CD4-positive, alpha-beta T cell treated with Interleukin-17A for 1 hour (primary cell): Measurements from ENCODE around the gene OTUB2.
A peak's percentile ranks its signal among the peaks of the same experiment; 100 is the strongest.

Experiments used
- DNase-seq: peaks from one replicate; pipeline ENCODE4 v3.0.0-alpha.2; 2020

The OTUB2 gene

DNA sequence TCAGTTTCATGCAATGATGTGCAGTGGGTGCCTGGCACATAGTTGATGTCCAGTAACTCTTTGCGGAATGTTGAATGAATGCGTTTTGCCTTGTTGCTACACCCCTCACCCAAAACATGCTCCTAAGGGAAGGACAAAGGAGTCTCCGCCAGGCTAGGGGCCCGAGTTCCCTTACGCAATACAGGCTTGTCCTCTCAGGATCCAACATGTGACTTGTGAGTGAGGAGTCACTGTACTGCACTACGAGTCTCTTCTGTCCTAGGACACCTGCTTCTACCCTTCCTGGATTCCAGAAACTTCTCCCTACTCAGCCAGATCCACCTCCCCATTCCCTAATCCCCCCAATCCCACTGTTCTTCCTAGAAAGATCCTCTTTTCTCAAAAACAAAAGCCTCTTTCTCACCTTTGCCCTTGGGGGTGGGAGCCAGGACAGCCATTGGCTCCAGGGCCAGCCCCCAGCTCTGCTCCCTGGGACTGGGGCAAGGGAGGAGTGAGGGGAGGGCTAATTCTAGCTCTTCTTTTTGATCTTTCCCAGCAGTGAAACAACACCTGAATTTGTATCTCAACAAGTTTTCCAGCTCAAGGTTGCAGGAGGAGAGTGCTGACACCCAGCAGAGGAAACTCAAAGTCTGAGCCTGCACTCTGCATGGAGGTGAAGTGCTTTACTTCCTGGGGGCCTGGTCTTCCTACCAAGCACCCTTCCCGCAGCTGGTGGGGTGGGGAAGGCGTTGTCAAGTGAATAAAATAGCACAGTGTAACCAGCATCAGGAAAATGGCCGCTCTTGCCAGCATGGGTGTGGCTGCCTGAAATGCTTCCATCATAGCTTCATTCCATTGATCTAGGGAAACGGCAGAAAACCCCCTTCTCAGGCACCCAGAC is 3.4 kb upstream of the OTUB2 start:
- no peak for DNase-seq

DNA sequence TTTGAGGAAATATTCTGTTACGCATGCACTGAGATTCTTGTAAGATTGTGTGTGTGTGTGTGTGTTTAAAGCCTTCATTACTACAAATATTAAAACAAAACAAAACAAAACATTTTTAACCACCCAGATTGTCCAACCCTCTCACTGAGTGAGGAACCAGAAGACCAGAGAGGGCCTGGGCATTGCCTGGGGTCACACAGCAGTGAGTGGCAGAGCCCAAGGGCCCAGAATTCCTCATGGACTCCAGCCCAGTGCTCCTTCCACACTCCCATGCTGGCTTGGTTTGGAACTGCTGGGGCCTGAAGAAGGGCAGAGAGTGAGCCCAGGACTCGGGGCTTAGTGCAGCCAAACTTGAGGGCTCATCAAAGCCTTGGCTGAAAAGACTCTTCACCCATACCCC is 1.6 kb upstream of the OTUB2 start:
- DNase-seq = no peak

DNA sequence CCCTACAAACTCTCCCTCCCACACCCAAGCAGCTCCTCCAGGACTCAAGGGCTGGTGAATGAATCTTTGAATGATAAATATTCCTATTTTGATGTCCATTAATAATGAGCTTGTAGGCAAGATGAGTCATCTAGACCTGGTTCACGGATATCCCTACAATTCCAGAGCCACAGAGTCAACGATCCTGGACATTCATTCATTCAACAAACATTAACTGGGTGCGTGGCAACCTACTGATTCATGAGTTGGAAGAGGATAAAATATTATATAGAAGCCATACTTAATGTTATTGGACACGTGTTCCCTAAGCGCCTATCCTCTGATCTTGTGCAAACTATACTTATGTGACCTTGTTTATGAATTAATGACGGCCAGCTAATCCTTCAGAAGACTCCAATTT is 420 bp upstream of the OTUB2 start:
- no peak for DNase-seq

GRCh38 chr14:94026889-94027469 is 839 bp downstream of the OTUB2 start:
- DNase-seq = no peak

- no peak for DNase-seq
Measured at GRCh38 chr14:94027566-94028449, 1.7 kb downstream of the OTUB2 start.

DNA sequence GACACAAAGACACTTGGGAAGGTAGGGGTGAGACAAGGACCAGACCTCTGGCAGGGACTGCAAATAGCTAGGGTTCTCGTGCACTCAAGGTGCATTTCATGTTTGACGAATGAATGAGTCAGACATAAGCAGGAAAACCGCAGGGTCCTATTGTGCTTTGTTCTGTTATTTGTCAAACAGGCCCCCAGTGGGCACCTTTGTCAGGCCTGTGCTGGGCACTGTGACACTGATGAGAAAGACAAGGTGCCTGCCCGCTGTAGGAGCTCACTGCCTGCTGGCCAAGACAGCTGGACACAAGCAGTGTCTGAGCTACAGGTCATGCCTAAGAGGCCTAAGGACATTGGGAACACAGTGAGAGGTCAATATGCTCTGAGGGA is 2.3 kb downstream of the OTUB2 start:
- DNase-seq = no peak

DNA sequence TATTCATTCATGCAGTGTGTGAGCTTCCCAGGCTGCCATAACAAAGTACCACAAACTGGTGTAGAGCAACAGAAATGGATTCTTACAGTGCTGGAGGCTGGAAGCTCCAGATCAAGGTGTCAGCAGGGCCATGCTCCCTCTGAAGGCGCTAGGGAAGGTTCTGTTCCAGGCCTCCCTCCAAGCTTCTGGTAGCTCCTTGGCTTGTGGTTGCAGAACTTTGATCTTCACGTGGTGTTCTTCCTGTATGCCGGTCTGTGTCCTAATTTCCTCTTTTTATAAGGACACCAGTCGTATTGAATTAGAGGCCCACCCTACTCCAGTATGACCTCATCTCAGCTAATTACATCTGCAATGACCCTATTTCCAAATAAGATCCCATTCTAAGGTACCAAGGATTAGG is 3.1 kb downstream of the OTUB2 start:
- no peak for DNase-seq

GRCh38 chr14:94029671-94030203 is 3.6 kb downstream of the OTUB2 start:
- DNase-seq = no peak

DNA sequence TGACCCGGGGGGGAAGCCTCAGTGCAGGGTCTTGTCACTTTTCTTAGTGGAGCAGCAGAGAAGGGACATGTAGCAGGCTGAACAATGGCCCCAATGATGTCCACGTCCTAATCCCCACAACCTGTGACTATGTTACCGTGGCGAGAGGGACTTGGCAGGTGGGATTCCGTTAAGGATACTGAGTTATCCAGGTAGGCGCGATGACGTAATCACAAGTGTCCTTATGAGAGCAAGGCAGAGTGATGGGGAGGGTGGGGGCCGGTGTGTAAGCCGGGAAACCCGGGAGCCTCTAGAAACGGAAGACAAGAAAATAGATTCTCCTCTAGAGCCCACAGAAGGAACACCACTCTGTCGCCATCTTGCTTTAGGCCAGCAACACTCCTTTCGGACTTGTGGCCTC is 4.4 kb downstream of the OTUB2 start:
- no peak for DNase-seq

DNA sequence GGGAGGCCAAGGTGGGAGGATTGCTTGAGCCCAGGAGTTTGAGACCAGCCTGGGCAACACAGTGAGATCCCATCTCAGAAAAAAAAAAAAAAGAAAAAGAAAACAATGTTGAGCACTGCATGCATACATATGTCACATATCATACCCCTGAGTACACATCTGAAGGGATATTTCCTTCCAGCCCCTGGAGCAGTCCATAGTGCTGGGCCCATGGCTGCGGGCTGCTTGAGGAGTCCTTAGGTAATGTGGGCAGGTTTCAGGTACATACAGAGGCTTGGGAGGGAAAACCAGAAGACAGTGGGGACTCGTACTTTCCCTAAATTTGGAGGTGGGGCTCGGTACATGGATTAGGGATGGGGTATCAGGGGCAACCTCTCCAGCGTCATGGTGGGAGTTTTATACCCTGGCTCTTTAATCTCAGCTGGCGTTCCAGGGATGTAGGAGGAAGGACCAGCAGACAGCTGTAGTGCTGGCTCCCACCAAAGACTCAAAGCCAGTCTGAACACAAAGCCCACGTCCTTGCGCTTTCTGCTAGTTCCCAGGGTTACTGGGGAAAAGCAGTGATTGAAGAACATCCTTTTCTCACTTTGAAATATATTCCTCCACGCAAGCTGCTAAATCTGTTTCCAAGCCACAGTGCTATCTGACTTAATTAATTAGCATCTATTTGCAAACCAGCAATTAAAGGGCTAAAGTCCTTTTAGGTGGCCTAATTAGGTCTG is 5.2 kb downstream of the OTUB2 start:
- DNase-seq = no peak

GRCh38 chr14:94031883-94032279 is 5.7 kb downstream of the OTUB2 start:
- no peak for DNase-seq

DNA sequence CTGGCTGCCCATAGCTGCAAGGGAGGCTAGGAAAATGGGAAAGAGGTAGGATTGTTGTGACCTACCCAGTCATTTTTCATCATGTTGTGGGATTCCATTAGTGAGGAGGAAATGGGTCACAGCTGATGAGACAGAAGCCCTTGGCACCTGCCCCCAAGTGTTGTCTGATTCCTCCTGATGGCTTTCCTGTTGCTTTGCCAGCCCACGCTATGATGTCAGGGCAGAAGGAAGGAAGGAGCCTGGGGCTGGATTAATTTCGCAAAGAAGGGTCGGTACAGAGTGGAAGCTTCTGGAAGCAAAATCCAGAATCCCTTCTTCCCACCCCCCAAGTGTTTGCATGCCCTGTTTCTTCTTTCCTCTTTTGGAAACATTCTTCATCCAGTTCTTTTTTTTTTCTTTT is 8.7 kb downstream of the OTUB2 start:
- no peak for DNase-seq

- peak; percentile 81 for DNase-seq
Measured at GRCh38 chr14:94036313-94037167, 10.4 kb downstream of the OTUB2 start.

GRCh38 chr14:94037954-94038353 is 11.8 kb downstream of the OTUB2 start:
- DNase-seq = no peak

- no peak for DNase-seq
Measured at GRCh38 chr14:94038510-94038909, 12.4 kb downstream of the OTUB2 start.

- DNase-seq = no peak
Measured at GRCh38 chr14:94038921-94039629, 12.9 kb downstream of the OTUB2 start.

DNA sequence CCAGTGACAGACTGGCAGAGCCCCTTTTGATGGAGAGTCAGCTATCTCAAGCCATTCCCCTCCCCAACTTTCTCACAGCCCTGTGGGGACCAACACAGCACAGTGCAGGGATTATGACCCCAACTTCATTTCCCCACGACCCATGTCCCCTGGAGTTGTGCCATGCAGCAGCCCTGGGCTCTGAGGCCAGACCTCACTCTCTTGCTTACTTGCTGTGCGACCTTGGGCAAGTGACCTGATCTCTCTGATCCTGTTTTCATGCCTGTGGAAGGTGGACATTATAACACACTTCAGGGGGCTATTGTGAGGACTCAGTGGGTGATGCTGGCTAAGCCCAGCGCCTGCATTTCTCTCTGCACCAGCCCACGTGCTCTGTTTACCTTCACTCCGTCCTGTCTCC is 14.1 kb downstream of the OTUB2 start:
- no peak for DNase-seq

DNA sequence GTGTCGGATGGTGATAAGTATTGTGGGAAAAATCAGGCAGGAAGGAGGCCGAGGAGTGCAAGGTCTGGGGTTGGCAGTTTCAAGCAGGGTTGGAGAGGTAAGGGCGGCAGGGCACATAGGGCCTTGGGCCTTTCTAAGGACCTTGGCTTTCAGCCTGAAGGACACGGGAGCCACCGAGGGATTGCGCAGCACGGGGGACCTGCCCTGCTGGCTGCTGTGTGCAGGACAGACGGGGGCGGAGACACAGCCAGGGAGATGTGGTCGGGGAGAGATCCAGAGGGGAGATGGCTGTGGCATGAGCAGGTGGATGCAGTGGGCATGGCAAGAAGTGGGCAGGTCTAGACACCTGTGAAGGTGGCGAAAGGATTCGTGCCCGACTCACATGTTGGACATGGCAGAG is 14.7 kb downstream of the OTUB2 start:
- DNase-seq = no peak

- no peak for DNase-seq
Measured at GRCh38 chr14:94041551-94042346, 15.6 kb downstream of the OTUB2 start.

GRCh38 chr14:94042433-94043091 is 16.4 kb downstream of the OTUB2 start:
- no peak for DNase-seq
